Measurements from ENCODE around the gene CAMKMT.

The CAMKMT gene

GRCh38 chr2:44358503-44358902 lies 3.2 kb upstream of the CAMKMT start:
- Histone ChIP-seq H3K27ac (no peak overlapping the region), H3K4me3 (peak overlapping the region; percentile 14)
- TF ChIP-seq, protein P1, sequence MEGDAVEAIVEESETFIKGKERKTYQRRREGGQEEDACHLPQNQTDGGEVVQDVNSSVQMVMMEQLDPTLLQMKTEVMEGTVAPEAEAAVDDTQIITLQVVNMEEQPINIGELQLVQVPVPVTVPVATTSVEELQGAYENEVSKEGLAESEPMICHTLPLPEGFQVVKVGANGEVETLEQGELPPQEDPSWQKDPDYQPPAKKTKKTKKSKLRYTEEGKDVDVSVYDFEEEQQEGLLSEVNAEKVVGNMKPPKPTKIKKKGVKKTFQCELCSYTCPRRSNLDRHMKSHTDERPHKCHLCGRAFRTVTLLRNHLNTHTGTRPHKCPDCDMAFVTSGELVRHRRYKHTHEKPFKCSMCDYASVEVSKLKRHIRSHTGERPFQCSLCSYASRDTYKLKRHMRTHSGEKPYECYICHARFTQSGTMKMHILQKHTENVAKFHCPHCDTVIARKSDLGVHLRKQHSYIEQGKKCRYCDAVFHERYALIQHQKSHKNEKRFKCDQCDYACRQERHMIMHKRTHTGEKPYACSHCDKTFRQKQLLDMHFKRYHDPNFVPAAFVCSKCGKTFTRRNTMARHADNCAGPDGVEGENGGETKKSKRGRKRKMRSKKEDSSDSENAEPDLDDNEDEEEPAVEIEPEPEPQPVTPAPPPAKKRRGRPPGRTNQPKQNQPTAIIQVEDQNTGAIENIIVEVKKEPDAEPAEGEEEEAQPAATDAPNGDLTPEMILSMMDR (IDR thresholded peaks at IDR 0.05): no peak
- no peak for DNase-seq (ENCODE audit: low spot score)

- peak overlapping the region; percentile 91 to 93 for H3K27ac ChIP-seq
- H3K4me3 ChIP-seq: peak overlapping the region; percentile 96
- no peak for DNase-seq (ENCODE audit: low spot score)
- TF ChIP-seq, protein P1 (IDR thresholded peaks at IDR 0.05): no peak
Measured at GRCh38 chr2:44360749-44361329, 908 bp upstream of the CAMKMT start.

DNA sequence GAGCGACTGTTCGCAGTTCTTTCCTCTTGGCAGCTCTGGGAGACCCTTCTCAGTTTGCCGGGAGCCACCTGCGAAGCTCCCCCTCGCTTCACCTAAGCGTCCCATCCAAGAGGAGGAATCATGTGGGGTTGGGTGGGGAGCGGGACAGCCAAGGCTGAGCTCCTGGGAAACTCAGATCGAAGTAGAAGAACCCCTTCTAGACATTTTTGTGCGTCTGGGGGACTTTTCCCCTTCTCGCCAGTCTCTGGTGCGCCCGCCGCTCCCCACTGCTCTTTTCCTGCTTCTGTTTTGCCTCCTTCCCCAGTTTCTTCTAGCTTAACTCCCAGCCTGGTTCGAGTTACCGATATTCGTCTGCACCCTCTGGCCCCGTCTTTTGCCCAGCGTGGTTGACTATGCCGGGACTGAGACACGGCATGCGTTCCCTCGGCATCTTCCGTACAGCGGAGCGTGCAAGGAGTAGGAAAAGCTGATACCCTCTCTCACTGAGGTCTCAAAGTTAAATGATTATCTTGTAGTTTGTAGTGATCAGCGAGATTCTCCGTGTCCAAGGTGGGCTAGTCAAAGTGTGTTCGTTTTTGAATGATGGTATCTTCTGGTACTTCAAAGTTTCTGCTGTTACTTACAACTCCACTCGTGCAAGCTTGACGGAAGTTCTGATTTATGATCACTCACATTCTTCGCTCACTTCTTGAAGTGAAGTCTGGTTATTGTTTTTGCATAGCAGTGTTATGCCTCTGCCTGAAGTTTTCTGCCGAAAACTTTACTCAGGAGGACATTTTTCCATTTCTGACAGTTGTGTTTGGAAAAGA lies 664 bp downstream of the CAMKMT start:
- peak; percentile 77 for DNase-seq (ENCODE audit: low spot score)
- TF ChIP-seq, protein P1 (IDR thresholded peaks at IDR 0.05): no peak
- Histone ChIP-seq H3K27ac (peak overlapping the region; percentile 91 to 93), H3K4me3 (peak overlapping the region; percentile 96)

GRCh38 chr2:44364604-44365003 lies 2.9 kb downstream of the CAMKMT start:
- TF ChIP-seq, protein P1 (IDR thresholded peaks at IDR 0.05): no peak
- no peak for DNase-seq (ENCODE audit: low spot score)
- H3K27ac ChIP-seq: no peak overlapping the region
- no peak overlapping the region for H3K4me3 ChIP-seq

DNA sequence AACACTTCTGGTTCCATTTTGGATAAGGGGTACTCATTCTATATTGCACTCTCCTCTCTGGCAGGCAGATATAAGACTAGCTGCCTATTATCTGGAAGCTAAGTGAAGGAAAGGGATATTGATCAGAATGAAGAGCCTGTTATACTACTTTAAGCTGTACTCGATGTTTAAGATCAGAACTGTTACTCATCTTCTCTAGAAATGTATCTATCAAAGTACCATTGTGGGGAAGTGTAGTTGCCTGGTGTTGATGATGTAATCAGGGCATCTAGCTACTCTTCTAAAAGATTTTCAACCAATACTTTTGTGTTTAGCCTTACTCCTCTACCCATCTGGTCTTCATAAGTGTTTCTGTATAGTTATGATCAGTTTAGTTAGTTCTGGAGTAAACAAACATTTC lies 5.8 kb downstream of the CAMKMT start:
- TF ChIP-seq, protein P1 (IDR thresholded peaks at IDR 0.05): no peak
- Histone ChIP-seq H3K4me3 (no peak overlapping the region), H3K27ac (no peak overlapping the region)
- DNase-seq (ENCODE audit: low spot score): no peak

DNA sequence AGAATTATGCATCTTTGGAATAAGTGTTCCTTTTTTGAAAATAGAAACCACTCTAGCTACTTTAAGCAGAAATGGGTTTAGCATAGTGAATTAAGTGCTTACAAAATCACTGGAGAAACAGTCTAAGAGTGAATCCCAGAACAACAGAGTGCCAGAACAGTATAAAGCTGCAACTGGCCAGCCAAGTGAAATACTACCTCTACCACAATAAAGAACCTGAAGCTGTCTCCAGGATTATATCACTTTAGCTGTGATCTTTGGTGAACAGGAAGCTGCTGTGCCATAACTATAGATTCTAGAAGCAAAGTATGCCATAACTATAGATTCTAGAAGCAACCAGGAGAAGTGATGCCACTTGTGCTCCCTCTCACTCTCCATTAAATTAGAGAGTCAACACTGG lies 7.6 kb downstream of the CAMKMT start:
- TF ChIP-seq, protein P1 (IDR thresholded peaks at IDR 0.05): no peak
- DNase-seq (ENCODE audit: low spot score): no peak
- H3K4me3 ChIP-seq: no peak overlapping the region
- no peak overlapping the region for H3K27ac ChIP-seq

- DNase-seq (ENCODE audit: low spot score): no peak
- Histone ChIP-seq H3K4me3 (no peak overlapping the region), H3K27ac (no peak overlapping the region)
- TF ChIP-seq, protein P1 (IDR thresholded peaks at IDR 0.05): no peak
Measured at GRCh38 chr2:44371445-44371844, 9.7 kb downstream of the CAMKMT start.
